Measurements from ENCODE around the gene URB2. TPM values are rescaled to one million over a fixed set of nuclear protein-coding genes. Genes with fewer than 3 reads are reported as not detected.

URB2 gene
- total RNA-seq, 1 experiment from 2014 or later = 19.7 TPM

GRCh38 chr1:229625071-229625914, 754 bp upstream of the URB2 start:
- CTCF ChIA-PET = interaction anchor here (2.4 kb wide), 1 partner anchor 67 kb away, joined by 12 read pairs; the partner anchor contains the start of gene ABCB10
- intact Hi-C loops (cut with micrococcal nuclease; ENCODE audit: unreplicated experiment) = no loop called here

GRCh38 chr1:229627003-229627402, 956 bp downstream of the URB2 start:
- POLR2A ChIA-PET = interaction anchor here (1.3 kb wide), 1 partner anchor 68 kb away, joined by 6 read pairs; the partner anchor contains the start of gene ABCB10
- no peaks in the 10 kb centered on the region; the same call in 1 of the 2 replicates for H3K36me3 ChIP-seq (ENCODE audit: control insufficient read depth, insufficient read depth, low read length)
- no peak for DNase-seq
- H3K27me3 ChIP-seq (replicated peaks; ENCODE audit: control insufficient read depth, insufficient read depth, low read length) = no peaks in the 10 kb centered on the region
- Mint-ChIP-seq H3K27ac (ENCODE audit: unreplicated experiment) (peak overlapping the region; percentile 89), H3K9me3 (ENCODE audit: unreplicated experiment) (no peaks in the 10 kb centered on the region), H3K27me3 (ENCODE audit: insufficient read depth, unreplicated experiment) (no peaks in the 10 kb centered on the region), H3K4me1 (ENCODE audit: low read depth, unreplicated experiment) (peaks cover 14% of the 10 kb centered on the region), H3K36me3 (ENCODE audit: insufficient read depth, unreplicated experiment) (peaks cover 31% of the 10 kb centered on the region), H3K4me3 (ENCODE audit: unreplicated experiment) (peak overlapping the region; percentile 99)
- H3K4me1 ChIP-seq = peaks cover 5% of the 10 kb centered on the region; the same call in 1 of the 2 replicates
- TSS peak; percentile 45 for BruUV-seq (replicated peaks)
- no peak for TF ChIP-seq CTCF (IDR thresholded peaks at IDR 0.05; ENCODE audit: insufficient read depth in 1 of 2, low read depth in 1 of 2, low read length in 1 of 2, severe bottlenecking in 1 of 2, unreplicated experiment in 1 of 2)
- intact Hi-C loops (cut with micrococcal nuclease; ENCODE audit: unreplicated experiment) = no loop called here
- peak overlapping the region; percentile 94 for H3K4me3 ChIP-seq (ENCODE audit: low read depth, low read length)
- CTCF ChIA-PET = no interaction called here
- no peaks in the 10 kb centered on the region for H3K9me3 ChIP-seq

More at GRCh38 chr1:229625071-229625914, 754 bp upstream of the URB2 start:
- H3K4me1 ChIP-seq = peaks cover 5% of the 10 kb centered on the region; the same call in 1 of the 2 replicates
- no peaks in the 10 kb centered on the region for H3K9me3 ChIP-seq
- no peaks in the 10 kb centered on the region for H3K27me3 ChIP-seq (replicated peaks; ENCODE audit: control insufficient read depth, insufficient read depth, low read length)
- BruUV-seq (replicated peaks) = no TSS peak
- Mint-ChIP-seq H3K4me1 (ENCODE audit: low read depth, unreplicated experiment) (peaks cover 14% of the 10 kb centered on the region), H3K36me3 (ENCODE audit: insufficient read depth, unreplicated experiment) (peaks cover 19% of the 10 kb centered on the region), H3K4me3 (ENCODE audit: unreplicated experiment) (peak overlapping the region; percentile 99), H3K27ac (ENCODE audit: unreplicated experiment) (peak overlapping the region; percentile 85), H3K9me3 (ENCODE audit: unreplicated experiment) (no peaks in the 10 kb centered on the region), H3K27me3 (ENCODE audit: insufficient read depth, unreplicated experiment) (no peaks in the 10 kb centered on the region)
- TF ChIP-seq CTCF (IDR thresholded peaks at IDR 0.05; ENCODE audit: insufficient read depth in 1 of 2, low read depth in 1 of 2, low read length in 1 of 2, severe bottlenecking in 1 of 2, unreplicated experiment in 1 of 2) = no peak
- H3K4me3 ChIP-seq (ENCODE audit: low read depth, low read length) = peak overlapping the region; percentile 94
- no peaks in the 10 kb centered on the region; the same call in 1 of the 2 replicates for H3K36me3 ChIP-seq (ENCODE audit: control insufficient read depth, insufficient read depth, low read length)
- POLR2A ChIA-PET = interaction anchor here (1.1 to 1.3 kb wide), 2 partner anchors 66 to 67 kb away, joined by 3 to 5 read pairs; partner anchors contain the start of gene ABCB10
- peak; percentile 78 to 82 for DNase-seq

GRCh38 chr1:229629261-229629660, 3.2 kb downstream of the URB2 start:
- H3K4me3 Mint-ChIP-seq (ENCODE audit: unreplicated experiment) = no peak overlapping the region
- BruUV-seq (replicated peaks) = no TSS peak

More at GRCh38 chr1:229629261-229629660, 3.2 kb downstream of the URB2 start:
- intact Hi-C loops (cut with micrococcal nuclease; ENCODE audit: unreplicated experiment) = no loop called here
- H3K4me3 ChIP-seq (ENCODE audit: low read depth, low read length) = no peak overlapping the region
- no peak overlapping the region for H3K27ac Mint-ChIP-seq (ENCODE audit: unreplicated experiment)
- H3K9me3 ChIP-seq = no peaks in the 10 kb centered on the region
- H3K36me3 ChIP-seq (ENCODE audit: control insufficient read depth, insufficient read depth, low read length) = no peaks in the 10 kb centered on the region; the same call in 1 of the 2 replicates
- H3K4me1 ChIP-seq = peaks cover 2% of the 10 kb centered on the region; the same call in 1 of the 2 replicates
- H3K27me3 Mint-ChIP-seq (ENCODE audit: insufficient read depth, unreplicated experiment) = no peaks in the 10 kb centered on the region
- no peaks in the 10 kb centered on the region for H3K9me3 Mint-ChIP-seq (ENCODE audit: unreplicated experiment)
- H3K36me3 Mint-ChIP-seq (ENCODE audit: insufficient read depth, unreplicated experiment) = peaks cover 34% of the 10 kb centered on the region
- no peak for TF ChIP-seq CTCF (IDR thresholded peaks at IDR 0.05; ENCODE audit: insufficient read depth in 1 of 2, low read depth in 1 of 2, low read length in 1 of 2, severe bottlenecking in 1 of 2, unreplicated experiment in 1 of 2)
- CTCF ChIA-PET = no interaction called here
- POLR2A ChIA-PET = no interaction called here
- DNase-seq = no peak
- peaks cover 8% of the 10 kb centered on the region for H3K4me1 Mint-ChIP-seq (ENCODE audit: low read depth, unreplicated experiment)
- H3K27me3 ChIP-seq (replicated peaks; ENCODE audit: control insufficient read depth, insufficient read depth, low read length) = no peaks in the 10 kb centered on the region
